ENCODE data around the gene UTF1.

UTF1 gene, protein sequence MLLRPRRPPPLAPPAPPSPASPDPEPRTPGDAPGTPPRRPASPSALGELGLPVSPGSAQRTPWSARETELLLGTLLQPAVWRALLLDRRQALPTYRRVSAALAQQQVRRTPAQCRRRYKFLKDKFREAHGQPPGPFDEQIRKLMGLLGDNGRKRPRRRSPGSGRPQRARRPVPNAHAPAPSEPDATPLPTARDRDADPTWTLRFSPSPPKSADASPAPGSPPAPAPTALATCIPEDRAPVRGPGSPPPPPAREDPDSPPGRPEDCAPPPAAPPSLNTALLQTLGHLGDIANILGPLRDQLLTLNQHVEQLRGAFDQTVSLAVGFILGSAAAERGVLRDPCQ

GRCh38 chr10:133230044-133230361, at the start of gene UTF1:
TSS of gene UTF1 (plus strand) at chr10:133230217. CDS start at chr10:133230289, 72 bp downstream.
- DNase-seq (ENCODE audit: low read depth) = no peak

GRCh38 chr10:133180965-133181639, 48.9 kb upstream of the UTF1 start:
- no peak for DNase-seq (ENCODE audit: low read depth)

DNA sequence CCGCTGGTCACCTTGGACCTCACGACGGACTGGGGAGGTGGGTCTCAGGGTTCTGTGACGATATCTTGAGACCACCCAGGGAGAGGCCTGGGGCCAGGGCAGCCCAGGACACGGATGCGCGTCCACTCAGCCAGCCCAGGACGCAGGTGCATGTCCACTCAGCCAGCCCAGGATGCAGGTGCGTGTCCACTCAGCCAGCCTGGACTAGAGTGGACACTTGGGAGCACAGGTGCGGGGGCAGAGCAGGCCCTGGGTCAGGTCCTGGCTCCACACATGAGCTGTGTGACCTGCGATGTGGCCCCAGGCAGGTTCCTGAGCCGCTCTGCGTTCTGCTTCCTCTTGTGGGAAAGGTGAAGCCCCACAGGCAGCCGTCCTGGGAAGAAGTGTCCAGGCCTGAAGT, 47.8 kb upstream of the UTF1 start:
- DNase-seq (ENCODE audit: low read depth) = no peak

GRCh38 chr10:133182791-133183645, 47.0 kb upstream of the UTF1 start:
- DNase-seq (ENCODE audit: low read depth) = no peak

DNA sequence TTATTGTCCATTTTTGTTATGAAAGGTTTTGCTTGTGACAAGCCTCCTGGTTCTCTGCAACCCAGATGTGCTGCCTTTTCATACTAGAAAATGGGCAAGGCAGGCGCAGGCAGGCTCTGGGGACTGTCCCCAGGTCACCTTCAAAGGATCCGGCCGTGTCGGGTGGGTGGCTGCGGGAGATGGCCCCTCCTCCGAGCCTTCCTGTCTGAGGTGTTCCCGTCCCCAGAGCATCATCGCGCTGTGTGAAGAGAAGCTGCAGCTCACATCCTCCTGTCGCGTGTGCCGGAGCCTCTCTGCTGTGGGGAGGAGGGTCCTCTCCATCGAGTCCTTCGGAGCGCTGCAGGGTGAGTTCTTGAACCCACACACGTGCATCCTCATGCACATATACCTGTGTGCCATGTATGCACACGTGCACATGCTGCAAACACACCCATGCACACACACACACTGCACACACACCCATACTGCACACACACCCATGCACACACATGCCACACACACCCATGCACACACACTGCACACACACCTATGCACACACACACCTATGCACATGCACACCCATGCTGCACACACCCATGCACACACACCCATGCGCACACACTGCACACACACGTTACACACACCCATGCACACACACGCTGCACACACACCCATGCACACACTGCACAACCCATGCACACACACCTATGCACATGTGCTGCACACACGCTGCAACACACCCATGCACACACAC, 46.2 kb upstream of the UTF1 start:
- DNase-seq (ENCODE audit: low read depth) = no peak

GRCh38 chr10:133184591-133185244, 45.3 kb upstream of the UTF1 start:
- no peak for DNase-seq (ENCODE audit: low read depth)

GRCh38 chr10:133185421-133185820, 44.6 kb upstream of the UTF1 start:
- DNase-seq (ENCODE audit: low read depth) = no peak

DNA sequence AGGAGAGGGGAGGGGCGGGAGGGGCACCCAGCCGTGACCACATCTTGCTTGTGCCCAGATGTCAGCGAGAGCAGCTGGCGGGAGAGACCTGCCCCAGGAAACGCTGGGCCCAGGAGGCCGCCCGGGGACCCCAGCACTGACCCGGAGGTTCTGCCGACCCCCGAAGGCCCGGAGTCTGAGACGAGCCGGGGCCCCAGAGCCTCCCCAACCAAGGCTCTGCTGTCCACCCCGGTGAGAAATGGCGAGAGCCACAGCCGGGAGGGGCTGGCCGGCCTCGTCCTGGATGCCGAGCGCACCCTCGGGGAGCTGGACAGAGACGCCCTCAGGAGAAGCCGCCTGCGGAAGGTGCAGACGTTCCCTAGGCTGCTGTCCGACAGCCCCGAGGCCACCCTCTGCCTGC, 44.1 kb upstream of the UTF1 start:
- no peak for DNase-seq (ENCODE audit: low read depth)

DNA sequence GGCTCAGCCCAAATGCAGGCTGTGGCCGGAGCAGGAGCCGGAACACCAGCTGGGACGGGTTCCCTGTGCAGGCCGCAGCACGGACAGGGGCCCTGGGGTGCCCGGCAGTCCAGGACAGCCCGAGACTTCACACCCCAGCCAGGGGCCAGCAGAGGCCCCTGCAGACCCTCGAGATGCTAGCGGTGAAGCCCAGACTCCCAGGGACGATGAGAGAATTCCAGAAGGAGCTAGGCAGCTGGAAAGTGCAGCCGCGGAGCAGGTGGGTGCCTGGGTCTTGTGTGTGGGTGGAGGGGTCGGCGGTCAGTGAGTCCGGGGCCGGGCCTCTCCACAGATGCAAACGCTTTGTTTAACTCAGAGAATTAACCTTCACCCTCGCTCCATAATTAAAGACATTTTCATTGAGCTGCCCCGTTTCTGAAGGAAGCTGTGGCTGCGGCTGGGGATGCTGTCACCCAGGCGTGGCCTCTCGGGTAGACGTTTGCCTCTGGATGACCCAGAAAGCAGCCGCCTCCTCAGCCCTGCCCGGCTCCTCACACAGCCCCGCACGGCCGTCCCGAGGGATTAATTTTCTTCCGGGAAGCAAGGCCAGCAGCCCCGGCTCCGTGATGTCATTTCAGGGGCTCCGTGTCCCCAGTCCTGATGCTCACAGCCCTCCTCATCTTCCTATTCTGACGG, 43.5 kb upstream of the UTF1 start:
- no peak for DNase-seq (ENCODE audit: low read depth)

GRCh38 chr10:133187091-133187905, 42.7 kb upstream of the UTF1 start:
- no peak for DNase-seq (ENCODE audit: low read depth)

GRCh38 chr10:133187906-133188681, 41.9 kb upstream of the UTF1 start:
- no peak for DNase-seq (ENCODE audit: low read depth)

GRCh38 chr10:133189256-133189655, 40.8 kb upstream of the UTF1 start:
- DNase-seq (ENCODE audit: low read depth) = no peak

- no peak for DNase-seq (ENCODE audit: low read depth)
These were observed 40.3 kb upstream of the UTF1 start for GRCh38 chr10:133189726-133190125.

DNA sequence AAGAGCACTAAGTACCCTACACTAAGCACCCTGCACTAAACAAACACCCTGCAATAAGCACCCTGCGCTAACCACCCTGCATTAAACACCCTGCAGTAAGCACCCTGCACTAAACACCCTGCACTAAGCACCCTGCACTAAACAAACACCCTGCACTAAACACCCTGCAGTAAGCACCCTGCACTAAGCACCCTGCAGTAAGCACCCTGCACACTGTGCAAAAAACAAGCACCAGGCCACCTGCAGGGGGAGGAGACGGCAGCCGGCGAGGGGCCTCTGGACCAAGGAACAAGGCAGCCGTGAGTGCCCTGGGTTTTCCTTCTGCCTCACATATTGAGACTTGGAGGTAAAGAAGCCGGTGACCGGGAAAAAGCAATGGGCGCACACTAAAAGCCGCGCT, 39.8 kb upstream of the UTF1 start:
- DNase-seq (ENCODE audit: low read depth) = no peak

DNA sequence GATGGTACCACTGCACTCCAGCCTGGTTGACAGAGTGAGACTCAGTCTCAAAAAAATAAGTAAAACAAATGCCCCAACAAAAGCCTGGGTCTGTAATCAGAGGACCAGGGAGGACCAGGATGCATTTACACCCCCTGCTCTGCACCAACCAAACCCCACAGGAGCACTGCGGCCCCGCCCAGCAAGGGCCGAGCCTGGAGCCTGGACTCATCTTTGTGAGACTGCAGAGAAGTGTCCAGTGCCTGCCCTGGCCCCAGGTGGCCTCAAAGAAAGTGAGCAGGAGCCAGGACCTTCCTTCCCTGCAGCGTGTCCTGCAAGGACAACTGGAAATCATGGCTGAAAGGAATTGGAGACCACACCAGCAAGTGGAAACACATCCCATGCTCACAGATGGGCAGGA, 38.4 kb upstream of the UTF1 start:
- DNase-seq (ENCODE audit: low read depth) = no peak

DNA sequence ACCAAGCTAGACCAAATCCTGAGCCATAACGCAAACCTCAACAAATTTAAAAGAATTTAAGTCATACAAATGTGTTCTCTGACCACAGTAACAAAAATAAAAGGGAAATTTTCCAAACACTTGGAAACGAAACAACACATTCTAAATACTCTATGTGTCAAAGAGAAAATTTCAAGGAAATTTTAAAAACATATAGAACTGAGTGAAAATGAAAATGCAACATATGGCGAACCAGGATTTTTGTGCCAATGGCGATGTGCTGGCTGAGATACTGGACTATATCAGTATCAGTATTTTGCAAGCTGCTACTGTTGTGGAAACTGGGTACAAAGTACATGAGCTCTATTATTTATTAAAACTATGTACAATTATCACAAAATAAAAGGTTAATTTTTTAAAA, 35.9 kb upstream of the UTF1 start:
- DNase-seq (ENCODE audit: low read depth) = no peak

DNA sequence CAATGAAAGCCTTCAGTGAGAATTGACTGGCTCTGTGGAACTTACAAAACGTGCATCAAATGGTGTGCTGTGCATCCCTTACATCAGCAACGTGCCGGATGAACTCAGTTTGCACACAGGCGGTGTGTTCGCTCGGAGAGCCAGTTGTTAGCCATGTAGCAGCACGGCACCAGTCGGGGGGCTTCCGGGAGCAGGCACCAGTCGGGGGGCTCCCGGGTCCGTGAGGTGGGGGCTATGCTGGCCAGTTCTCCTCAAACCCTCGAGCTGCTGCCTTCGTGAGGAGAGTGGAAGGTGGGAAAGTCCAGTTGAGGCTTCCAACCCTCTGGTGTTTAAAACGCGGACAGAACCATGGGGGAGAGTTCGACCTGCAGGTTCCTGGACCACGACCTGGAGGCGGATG, 34.9 kb upstream of the UTF1 start:
- no peak for DNase-seq (ENCODE audit: low read depth)

- no peak for DNase-seq (ENCODE audit: low read depth)
These were observed 34.4 kb upstream of the UTF1 start for GRCh38 chr10:133195611-133196010.

DNA sequence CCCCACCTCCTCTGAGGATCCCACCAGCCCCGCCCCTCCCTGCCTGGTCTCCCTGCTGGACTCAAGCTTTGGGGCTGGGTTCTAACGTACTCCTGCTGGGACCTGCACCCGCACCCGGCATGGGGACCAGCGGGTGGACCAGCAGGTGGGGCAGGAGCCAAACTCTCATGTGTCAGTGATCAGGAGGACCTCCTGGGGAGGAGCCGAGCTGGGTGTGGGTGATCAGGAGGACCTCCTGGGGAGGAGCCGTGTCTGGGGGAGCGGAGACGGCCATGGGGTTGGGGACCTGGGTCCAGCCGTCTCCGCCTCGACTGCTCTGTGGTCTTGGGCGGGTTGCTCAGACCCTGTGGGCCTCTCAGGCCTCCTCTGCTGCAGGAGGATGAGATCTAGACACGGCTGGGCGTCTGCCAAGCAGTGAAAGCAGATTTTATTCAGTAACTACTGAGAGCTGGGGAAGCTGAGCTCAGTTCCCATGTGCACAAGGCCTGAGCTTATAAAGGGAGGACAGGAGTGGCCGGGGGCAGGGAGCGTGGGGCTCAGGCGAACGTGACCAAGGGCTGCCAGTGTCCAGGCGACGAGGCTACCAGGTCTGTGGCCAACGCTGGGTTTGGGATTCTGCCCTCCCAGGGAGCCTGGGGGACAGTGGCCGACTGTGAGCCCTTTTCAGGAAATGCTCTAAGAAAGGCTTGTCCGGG, 33.6 kb upstream of the UTF1 start:
- DNase-seq (ENCODE audit: low read depth) = no peak
